T-helper 9 cell (primary cell): ENCODE results near the gene ATG9B.
A peak's percentile ranks its signal among the peaks of the same experiment; 100 is the strongest.
"Not testable (repeated sequence)": the region's sequence is repeated elsewhere in the genome, so short reads cannot be mapped to it uniquely, and the experiment has no call there.

Experiments used
- DNase-seq: peaks from one replicate; pipeline ENCODE4 v3.0.0-alpha.2; 2020

Gene ATG9B

DNA sequence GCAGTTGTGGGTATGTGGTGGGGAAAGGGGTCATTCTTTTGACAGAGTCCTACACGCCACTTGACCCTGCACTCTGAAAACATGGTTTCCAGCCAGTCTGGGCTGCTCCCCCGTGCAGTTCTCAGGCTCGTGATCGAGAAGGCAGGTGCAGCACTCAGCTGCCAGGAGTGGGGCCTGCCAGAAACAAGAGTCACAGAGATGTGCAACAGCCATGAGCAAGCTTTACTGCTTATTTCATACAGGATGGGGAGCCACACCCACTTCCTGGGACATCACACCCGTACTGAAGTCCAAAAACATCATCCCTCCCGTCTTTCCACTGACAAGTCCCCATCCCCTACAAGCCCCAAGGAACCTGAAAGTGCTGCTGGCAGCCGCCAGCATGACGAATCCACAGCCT lies 9.3 kb downstream of the ATG9B start:
- no peak for DNase-seq

DNA sequence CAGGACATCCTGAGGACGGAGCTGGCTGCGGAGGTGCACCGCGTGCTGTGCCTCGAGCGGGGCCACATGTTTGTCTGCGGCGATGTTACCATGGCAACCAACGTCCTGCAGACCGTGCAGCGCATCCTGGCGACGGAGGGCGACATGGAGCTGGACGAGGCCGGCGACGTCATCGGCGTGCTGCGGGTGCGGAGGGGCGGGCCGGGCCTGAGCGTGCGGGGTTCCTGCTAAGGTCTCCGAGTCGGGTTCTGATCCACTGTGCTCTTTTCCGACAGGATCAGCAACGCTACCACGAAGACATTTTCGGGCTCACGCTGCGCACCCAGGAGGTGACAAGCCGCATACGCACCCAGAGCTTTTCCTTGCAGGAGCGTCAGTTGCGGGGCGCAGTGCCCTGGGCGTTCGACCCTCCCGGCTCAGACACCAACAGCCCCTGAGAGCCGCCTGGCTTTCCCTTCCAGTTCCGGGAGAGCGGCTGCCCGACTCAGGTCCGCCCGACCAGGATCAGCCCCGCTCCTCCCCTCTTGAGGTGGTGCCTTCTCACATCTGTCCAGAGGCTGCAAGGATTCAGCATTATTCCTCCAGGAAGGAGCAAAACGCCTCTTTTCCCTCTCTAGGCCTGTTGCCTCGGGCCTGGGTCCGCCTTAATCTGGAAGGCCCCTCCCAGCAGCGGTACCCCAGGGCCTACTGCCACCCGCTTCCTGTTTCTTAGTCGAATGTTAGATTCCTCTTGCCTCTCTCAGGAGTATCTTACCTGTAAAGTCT lies 10.4 kb downstream of the ATG9B start:
- DNase-seq = peak; percentile 94

GRCh38 chr7:151013356-151013732 lies 10.9 kb downstream of the ATG9B start:
- no peak for DNase-seq

DNA sequence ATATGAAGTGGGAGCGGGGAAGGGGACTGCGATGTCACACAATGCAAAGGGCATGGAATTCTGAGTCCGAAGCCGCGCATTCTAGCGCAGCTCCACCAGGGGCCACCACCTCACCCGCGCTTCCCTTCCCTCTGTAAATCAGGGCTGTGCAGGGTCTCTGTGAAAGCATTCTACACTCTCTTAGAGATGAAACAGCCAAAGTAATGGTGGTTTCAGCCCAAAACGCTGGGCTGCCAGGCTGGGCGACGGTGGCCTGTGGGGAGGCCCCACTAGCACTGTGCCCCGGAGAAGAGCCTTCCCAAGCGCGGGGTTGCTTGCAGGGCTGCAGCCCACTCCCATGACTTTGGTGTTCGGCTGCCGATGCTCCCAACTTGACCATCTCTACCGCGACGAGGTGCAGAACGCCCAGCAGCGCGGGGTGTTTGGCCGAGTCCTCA lies 11.4 kb downstream of the ATG9B start:
- no peak for DNase-seq

GRCh38 chr7:151012031-151012692 lies 12.1 kb downstream of the ATG9B start:
- DNase-seq = no peak

DNA sequence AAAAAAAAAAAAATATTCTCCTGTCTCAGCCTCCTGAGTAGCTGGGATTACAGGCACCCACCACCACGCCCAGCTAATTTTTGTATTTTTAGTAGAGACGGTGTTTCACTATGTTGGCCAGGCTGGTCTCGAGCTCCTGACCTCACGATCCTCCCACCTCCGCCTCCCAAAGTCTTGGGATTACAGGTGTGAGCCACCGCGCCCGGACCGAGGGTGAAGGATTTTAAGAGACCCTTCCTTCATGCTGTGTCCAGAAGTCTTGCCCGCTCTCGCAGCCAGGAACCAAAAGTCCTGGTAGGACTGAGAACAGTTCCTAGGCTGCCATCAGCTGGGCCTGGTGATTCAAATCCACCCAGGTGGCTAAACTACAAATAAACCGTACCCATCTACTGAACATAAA lies 12.7 kb downstream of the ATG9B start:
- DNase-seq = not testable (repeated sequence)

DNA sequence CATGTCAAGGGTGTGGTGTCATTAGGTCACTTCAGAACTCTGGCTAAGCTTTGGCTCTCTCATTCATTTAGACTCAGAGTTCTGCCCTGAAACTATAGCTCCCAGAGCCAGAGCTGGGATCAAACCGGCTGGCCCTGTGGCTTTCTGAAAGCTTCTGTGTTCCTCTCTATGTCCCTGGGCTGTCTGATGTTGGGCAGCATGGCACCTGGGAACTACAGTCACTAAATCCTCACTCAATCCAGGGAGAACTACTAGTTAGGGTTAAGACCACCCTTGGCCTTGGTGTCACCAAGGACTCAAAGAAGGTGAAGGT lies 13.2 kb downstream of the ATG9B start:
- DNase-seq = no peak

GRCh38 chr7:151010307-151011096 lies 13.8 kb downstream of the ATG9B start:
- peak; percentile 43 for DNase-seq

DNA sequence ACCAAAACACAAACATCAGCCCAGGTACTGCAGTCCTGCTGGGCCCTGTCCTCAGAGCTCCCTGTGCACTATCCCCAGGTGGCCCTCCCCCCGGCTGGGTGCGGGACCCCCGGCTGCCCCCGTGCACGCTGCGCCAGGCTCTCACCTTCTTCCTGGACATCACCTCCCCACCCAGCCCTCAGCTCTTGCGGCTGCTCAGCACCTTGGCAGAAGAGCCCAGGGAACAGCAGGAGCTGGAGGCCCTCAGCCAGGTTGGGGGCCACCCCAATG lies 14.3 kb downstream of the ATG9B start:
- DNase-seq = no peak

- no peak for DNase-seq
Observed at GRCh38 chr7:151009327-151010036, 14.8 kb downstream of the ATG9B start.

DNA sequence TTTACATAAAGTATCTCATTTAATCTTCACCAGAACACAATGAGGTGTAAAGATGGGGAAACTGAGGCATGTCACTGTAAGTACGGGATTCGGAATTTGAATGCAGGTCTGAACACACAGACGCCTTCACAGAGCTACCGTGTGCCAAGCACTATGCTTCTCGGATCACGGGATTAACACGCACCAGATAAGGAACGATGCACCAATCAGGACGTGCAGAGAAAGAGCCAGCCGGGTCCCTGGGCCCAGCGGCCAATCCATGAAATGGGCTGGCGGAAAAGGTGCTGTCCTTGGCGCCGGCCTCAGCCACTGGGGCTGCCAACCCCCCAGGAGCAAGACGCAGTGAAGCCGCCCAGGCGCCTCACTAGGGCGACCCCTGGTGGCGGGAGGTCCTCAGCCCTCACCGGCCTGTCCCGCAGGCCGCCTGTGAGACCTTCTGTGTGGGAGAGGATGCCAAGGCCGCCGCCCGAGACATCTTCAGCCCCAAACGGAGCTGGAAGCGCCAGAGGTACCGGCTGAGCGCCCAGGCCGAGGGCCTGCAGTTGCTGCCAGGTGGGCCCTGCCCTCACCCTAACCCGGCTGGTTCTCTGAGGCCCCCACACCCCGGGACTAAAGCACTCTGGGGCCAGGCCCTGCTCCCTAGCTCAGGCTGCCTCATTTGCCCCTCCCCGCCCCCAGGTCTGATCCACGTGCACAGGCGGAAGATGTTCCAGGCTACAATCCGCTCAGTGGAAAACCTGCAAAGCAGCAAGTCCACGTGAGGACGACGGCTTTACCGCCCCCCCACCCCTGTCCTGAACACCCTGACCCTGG lies 15.6 kb downstream of the ATG9B start:
- peak; percentile 86 for DNase-seq

GRCh38 chr7:151008143-151008510 lies 16.2 kb downstream of the ATG9B start:
- DNase-seq = no peak

DNA sequence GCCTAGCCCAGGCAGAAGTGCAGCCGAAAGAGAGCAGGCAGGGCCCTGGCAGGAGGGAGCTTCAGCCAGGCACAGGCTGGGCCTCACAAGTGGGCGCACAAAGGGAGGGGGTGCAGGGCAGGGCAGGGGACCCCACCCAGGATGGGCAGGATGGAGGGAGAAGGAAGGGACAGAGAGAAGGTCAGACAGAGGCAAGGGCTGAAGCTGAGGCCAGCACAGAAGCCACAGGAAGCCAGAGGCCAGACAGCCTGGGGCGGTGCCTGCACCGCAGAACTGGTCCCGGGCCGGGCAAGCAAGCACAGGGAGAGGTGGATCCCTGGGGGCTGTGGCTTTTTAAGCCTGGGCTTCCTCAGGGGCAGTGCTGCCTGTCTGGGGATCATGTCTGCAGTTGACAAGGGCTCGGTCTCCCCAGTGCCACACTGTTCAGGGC lies 16.8 kb downstream of the ATG9B start:
- DNase-seq = no peak

DNA sequence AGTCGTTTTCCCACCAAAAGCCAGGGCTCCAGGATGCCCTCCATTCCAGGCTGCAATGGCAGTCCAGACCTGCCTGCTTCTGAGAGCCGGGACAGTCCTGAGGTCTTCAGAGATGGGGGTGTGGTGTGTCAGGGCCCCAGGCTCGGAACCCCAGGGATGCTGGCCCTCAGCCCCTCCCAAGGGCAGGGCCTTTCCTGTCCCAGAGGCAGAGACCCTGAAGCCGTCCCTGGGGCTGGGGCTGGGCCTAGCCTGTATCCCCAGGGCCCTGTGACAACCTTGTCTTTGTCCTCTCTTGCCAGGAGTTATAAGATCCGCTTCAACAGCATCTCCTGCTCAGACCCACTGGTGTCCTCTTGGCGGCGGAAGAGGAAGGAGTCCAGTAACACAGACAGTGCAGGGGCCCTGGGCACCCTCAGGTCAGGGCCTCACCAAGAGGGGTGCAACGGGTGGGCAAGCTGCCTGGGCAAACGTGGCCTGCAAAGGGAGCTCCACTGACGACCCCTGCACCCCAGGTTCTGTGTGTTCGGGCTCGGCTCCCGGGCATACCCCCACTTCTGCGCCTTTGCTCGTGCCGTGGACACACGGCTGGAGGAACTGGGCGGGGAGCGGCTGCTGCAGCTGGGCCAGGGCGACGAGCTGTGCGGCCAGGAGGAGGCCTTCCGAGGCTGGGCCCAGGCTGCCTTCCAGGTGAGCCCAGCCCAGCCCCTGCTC lies 17.5 kb downstream of the ATG9B start:
- DNase-seq = no peak

DNA sequence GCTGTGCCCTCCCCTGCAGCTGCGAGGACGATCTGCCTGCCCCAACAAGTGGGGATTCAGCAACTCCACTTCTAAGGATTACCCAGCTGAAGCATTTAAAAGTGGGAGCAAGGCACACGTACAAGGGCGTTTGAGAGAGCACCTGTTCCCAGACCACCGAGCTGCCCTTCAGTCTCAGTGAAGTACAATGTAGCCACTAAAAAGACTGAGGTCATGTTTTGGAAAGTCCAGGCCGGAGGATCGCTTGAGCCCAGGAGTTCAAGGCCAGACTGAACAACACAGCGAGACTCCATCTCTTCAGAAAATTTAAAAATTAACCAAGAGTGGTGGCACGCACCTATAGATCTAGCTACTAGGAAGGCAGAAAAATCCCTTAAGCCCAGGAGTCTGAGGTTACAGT lies 18.7 kb downstream of the ATG9B start:
- no peak for DNase-seq

DNA sequence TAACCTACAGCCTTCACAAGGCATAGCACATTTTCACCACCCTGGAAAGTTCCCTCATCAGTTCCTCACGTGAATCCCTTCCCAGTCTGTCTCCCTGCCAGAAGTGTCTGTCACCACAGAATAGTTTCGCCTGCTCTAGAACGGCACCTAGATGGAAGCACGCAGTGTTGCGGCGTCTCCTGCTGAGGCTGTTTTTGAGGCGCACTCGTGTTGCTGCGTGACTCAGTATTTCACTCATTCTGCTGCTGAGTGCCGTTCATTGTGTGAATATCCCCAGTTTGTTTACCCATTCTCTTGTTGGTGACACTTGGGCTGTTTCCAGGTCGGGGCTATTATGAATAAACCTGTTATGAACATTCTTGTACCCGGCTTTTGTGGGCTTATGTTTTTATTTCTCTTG lies 20.7 kb downstream of the ATG9B start:
- DNase-seq = no peak

GRCh38 chr7:151001546-151001945 lies 22.7 kb downstream of the ATG9B start:
- no peak for DNase-seq

DNA sequence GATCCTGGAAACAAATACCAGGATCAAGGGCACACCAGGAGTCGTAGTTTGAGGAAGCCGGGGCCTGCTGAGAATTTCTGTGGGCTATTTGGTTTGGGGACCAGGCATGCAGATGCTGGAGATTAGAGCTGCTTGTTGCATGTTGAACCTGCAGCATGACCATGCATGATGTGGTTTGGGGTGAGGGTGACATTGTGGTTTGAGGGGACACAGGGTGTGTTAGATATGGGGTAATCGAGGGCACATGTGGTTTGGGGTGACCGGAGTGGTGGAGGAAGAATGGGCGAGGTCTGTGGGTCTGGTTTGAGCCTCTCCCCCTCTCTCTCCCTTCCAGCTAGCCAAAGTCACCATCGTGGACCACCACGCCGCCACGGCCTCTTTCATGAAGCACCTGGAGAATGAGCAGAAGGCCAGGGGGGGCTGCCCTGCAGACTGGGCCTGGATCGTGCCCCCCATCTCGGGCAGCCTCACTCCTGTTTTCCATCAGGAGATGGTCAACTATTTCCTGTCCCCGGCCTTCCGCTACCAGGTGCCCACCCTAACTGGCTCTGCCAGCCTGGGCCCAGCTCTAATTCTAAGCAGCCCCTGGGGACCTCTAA lies 23.3 kb downstream of the ATG9B start:
- no peak for DNase-seq

DNA sequence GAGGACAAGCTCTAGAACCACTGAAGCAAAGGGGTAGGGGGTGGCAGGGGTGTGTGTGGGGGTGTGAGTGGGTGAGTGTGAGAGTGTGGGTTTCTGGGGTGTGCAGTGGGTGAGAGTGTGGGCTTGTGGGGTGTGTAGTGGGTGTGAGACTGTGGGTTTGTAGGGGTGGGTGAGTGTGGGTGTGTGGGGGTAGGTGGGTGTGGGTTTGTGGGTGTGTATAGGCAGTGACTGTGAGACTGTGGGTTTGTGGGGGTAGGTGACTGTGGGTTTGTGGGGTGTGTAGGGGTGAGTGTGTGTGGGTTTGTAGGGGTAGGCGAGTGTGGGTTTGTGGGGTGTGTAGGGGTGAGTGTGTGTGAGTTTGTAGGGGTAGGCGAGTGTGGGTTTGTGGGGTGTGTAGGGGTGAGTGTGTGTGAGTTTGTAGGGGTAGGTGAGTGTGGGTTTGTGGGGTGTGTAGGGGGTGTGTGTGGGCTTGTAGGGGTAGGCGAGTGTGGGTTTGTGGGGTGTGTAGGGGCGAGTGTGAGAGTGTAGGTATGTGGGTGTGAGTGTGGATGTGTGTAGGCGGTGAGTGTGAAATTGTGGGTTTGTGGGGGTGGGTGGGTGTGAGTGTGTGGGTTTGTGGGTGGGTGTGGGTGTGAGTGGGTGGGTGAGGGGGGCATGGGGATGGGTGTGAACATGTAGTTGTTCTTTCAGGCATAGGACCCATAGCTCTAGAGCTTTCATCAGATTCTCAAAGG lies 24.6 kb downstream of the ATG9B start:
- no peak for DNase-seq

DNA sequence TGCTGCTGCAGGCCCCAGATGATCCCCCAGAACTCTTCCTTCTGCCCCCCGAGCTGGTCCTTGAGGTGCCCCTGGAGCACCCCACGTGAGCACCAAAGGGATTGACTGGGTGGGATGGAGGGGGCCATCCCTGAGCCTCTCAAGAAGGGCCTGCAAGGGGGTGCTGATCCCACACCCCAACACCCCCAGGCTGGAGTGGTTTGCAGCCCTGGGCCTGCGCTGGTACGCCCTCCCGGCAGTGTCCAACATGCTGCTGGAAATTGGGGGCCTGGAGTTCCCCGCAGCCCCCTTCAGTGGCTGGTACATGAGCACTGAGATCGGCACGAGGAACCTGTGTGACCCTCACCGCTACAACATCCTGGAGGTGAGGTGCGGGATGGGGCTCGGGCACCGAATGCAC lies 25.3 kb downstream of the ATG9B start:
- no peak for DNase-seq

DNA sequence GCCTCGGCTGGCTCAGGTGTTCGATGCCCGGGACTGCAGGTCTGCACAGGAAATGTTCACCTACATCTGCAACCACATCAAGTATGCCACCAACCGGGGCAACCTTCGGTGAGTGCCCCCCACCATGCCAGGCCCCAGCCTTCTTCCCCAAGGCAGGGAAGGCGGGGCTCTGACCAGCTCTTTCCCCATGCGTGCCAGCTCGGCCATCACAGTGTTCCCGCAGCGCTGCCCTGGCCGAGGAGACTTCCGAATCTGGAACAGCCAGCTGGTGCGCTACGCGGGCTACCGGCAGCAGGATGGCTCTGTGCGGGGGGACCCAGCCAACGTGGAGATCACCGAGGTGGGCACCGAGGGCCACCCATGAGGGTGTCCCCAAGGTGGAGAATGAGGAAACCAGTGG lies 26.0 kb downstream of the ATG9B start:
- no peak for DNase-seq
